Urinary bladder (tissue), 4 donors: ENCODE data around the gene PSME2. TPM values are rescaled to one million over a fixed set of nuclear protein-coding genes. Genes with fewer than 3 reads are reported as not detected.

Experiments
- DNase-seq: peaks from one replicate; pipeline ENCODE4 v3.0.0-alpha.2; 2015; ENCODE audit errors: extremely low spot score
- H3K27ac ChIP-seq: one replicate; pipeline ENCODE4 v1.5.1; 2013; ENCODE audit warnings: low read depth, mild to moderate bottlenecking, moderate library complexity
- H3K36me3 ChIP-seq: one replicate; pipeline ENCODE4 v1.6.1; 2013; ENCODE audit warnings: mild to moderate bottlenecking, moderate library complexity; ENCODE audit not compliant: insufficient read depth
- H3K4me1 ChIP-seq: one replicate; pipeline ENCODE4 v1.6.1; 2013; ENCODE audit warnings: mild to moderate bottlenecking, moderate library complexity; ENCODE audit not compliant: insufficient read depth
- H3K4me3 ChIP-seq: one replicate; pipeline ENCODE4 v1.5.1; 2013; ENCODE audit warnings: low read depth, low read length
- WGBS: extraction: QIAGEN DNeasy Blood & Tissue Kit; methylation state at CpG from one replicate; pipeline ENCODE4 v1.1.7; 2013; 5-methylcytosine and 5-hydroxymethylcytosine counted together
- polyA plus RNA-seq: library from polyadenylated mRNA; stranded (reverse); fragments of 200-250 nt; gene quantifications from one replicate; pipeline ENCODE4 v1.2.3, GENCODE V29; 2013
- total RNA-seq: library from RNA; depleted of rRNA; stranded (reverse); fragments of >200 nt; gene quantifications from one replicate; pipeline ENCODE4 v1.2.3, GENCODE V29; 2014
- donor health status: healthy with polysubstance abuse.
- donor health status: healthy.

Gene PSME2
- total and polyA plus RNA-seq, 2 donors: 67.9 to 97.7 TPM

DNA sequence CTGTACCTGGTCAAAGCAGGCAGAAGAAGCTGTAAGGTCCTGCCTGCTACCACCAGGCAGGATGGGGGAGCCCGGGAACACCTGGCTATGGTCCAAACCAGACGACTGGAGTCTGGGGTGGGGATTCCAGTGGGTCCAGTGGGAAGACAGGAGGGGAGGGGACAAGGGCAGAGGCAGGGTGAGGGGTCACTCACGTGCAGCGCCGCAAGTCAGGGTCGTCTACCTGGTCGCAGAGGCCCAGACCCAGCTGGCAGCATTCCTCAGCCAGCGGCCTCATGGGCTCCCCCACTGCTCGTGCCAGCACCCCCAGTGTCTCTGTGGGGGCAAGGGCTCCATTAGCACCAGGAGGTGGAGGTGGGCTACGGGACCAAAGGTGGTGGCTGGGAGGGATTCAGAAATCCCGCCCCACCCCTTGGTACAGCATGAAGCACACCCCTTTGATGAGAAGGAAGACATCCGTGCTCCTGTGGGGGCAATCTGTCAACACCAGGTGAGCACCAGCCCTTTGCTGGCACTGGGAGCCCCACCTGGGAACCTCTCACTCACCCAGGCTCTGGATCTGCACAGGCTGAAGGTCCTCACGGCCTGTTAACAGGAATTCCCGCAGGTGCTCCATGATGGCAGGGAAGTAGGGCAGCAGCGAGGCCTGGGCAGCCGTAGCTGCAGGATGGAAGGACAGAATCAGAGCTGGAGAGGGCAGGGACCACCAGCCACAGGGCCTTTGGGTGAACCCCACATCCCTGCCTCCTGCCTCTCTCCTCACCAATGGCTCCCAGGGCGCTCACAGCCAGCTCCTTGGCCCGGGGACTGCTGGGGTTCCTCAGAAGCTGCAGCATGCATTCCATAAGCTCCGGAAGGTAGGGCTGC lies 37.9 kb upstream of the PSME2 start:
- Histone ChIP-seq H3K4me3 (no peak overlapping the region), H3K4me1 (no peaks in the 10 kb centered on the region), H3K27ac (no peak overlapping the region), H3K36me3 (peaks cover 2% of the 10 kb centered on the region)
- no peak for DNase-seq
- WGBS: 88% methylated on average over 19 of the region's 19 CpGs

DNA sequence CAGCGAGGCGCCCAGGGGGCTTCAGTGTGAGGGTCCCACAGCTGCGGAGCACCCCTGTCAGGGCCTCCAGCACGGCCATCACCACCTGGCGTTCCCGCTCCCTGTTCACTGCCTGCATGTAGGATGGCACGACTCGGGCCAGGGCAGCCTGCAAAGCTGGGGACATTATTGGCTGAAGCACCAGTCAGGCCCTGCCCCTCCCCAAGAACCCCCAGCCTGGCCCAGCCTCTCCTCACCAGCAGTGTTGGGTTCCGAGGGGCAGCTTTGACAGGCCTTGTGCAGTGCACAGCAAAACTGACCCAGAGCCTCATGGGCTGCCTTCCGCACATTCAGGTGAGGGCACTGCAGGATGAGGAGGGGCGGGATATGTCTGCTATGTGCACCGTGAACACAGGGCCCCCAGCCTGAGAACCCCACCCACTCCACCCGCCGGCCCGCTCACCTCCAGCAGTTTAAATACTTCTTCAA lies 36.6 kb upstream of the PSME2 start:
- no peak overlapping the region for H3K4me3 ChIP-seq
- no peak for DNase-seq
- WGBS: 89% methylated on average over 15 of the region's 15 CpGs
- H3K4me1 ChIP-seq: no peaks in the 10 kb centered on the region
- no peak overlapping the region for H3K27ac ChIP-seq
- H3K36me3 ChIP-seq: peaks cover 2% of the 10 kb centered on the region

GRCh38 chr14:24182110-24182882 lies 35.9 kb upstream of the PSME2 start:
- 90% methylated on average over 14 of the region's 14 CpGs for WGBS
- DNase-seq: no peak
- Histone ChIP-seq H3K36me3 (peaks cover 2% of the 10 kb centered on the region), H3K27ac (no peak overlapping the region), H3K4me1 (no peaks in the 10 kb centered on the region), H3K4me3 (no peak overlapping the region)

- H3K27ac ChIP-seq: no peak overlapping the region
- no peak overlapping the region for H3K4me3 ChIP-seq
- DNase-seq: no peak
- WGBS: 85% methylated on average over 19 of the region's 19 CpGs
- peaks cover 2% of the 10 kb centered on the region for H3K36me3 ChIP-seq
- no peaks in the 10 kb centered on the region for H3K4me1 ChIP-seq
Measured at GRCh38 chr14:24181371-24182077, 35.1 kb upstream of the PSME2 start.

- peaks cover 2% of the 10 kb centered on the region for H3K36me3 ChIP-seq
- H3K4me1 ChIP-seq: no peaks in the 10 kb centered on the region
- 67% methylated on average over 18 of the region's 18 CpGs for WGBS
- DNase-seq: no peak
- peak overlapping the region; percentile 43 for H3K27ac ChIP-seq
- no peak overlapping the region for H3K4me3 ChIP-seq
Measured at GRCh38 chr14:24179961-24180796, 33.8 kb upstream of the PSME2 start.

DNA sequence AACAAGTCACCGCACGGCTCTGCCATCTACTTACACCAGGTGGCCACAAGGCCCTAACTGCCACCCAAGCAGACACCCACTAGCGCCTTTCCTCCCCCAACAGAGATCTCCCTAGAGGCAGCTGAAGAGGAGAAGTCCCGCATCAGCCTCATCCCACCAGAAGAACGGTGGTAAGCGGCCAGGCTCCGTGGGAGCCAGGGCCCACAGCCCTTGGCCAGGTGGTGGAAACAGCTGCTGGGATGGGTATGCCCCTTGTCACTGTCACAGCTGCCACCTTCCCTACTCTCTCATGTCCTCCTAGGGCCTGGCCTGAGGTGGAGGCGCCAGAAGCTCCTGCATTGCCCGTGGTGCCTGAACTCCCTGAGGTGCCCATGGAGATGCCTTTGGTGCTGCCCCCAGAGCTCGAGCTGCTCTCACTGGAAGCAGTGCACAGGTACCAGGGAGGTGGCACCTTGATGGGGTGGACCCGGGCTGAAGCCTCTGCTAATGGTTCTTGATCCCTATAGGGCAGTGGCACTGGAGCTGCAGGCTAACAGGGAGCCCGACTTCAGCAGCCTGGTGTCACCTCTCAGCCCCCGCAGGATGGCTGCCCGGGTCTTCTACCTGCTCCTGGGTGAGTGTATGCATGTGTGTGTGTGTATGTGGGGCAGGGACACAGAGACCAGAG lies 33.0 kb upstream of the PSME2 start:
- Histone ChIP-seq H3K36me3 (peaks cover 2% of the 10 kb centered on the region), H3K27ac (peak overlapping the region; percentile 41)
- 90% methylated on average over 14 of the region's 14 CpGs for WGBS

GRCh38 chr14:24178399-24179178 lies 32.2 kb upstream of the PSME2 start:
- Histone ChIP-seq H3K4me3 (no peak overlapping the region), H3K4me1 (no peaks in the 10 kb centered on the region), H3K27ac (no peak overlapping the region), H3K36me3 (peaks cover 2% of the 10 kb centered on the region)
- DNase-seq: no peak
- 93% methylated on average over 12 of the region's 12 CpGs for WGBS

More for the DNA sequence above, 33.0 kb upstream of the PSME2 start:
- H3K4me3 ChIP-seq: no peak overlapping the region
- no peaks in the 10 kb centered on the region for H3K4me1 ChIP-seq
- no peak for DNase-seq

- DNase-seq: no peak
- Histone ChIP-seq H3K4me3 (no peak overlapping the region), H3K27ac (no peak overlapping the region), H3K4me1 (no peaks in the 10 kb centered on the region), H3K36me3 (peaks cover 2% of the 10 kb centered on the region)
- 90% methylated on average over 14 of the region's 14 CpGs for WGBS
Measured at GRCh38 chr14:24177891-24178290, 31.5 kb upstream of the PSME2 start.

GRCh38 chr14:24177041-24177825 lies 30.8 kb upstream of the PSME2 start:
- Histone ChIP-seq H3K27ac (no peak overlapping the region), H3K36me3 (peaks cover 2% of the 10 kb centered on the region), H3K4me3 (no peak overlapping the region), H3K4me1 (no peaks in the 10 kb centered on the region)
- DNase-seq: no peak
- 88% methylated on average over 12 of the region's 12 CpGs for WGBS

DNA sequence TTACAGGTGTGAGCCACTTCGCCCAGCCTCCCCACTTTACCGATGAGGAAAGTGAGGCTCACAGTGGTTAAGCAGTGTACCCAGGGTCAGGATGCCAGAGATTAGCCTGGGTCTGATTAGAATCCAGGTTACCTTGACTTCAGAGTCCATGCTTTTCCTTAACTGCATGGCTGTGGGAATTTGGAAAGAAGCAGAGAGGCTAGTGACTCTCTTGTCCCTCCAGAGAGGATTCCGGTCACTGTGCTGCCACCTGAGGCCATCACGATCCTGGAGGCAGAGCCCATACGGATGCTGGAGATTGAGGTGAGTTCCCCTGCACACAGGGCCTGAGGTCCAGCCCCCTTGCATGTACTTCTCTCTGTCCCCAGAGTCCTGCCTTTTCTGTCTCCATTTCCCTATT lies 30.2 kb upstream of the PSME2 start:
- 96% methylated on average over 5 of the region's 5 CpGs for WGBS
- H3K36me3 ChIP-seq: peaks cover 2% of the 10 kb centered on the region
- DNase-seq: no peak
- no peak overlapping the region for H3K27ac ChIP-seq
- H3K4me3 ChIP-seq: no peak overlapping the region
- H3K4me1 ChIP-seq: no peaks in the 10 kb centered on the region

- Histone ChIP-seq H3K36me3 (no peaks in the 10 kb centered on the region), H3K4me3 (no peak overlapping the region), H3K27ac (no peak overlapping the region), H3K4me1 (no peaks in the 10 kb centered on the region)
- WGBS: 67% methylated on average over 20 of the region's 20 CpGs
- no peak for DNase-seq
Measured at GRCh38 chr14:24172871-24173281, 26.5 kb upstream of the PSME2 start.
